Endothelial cell of umbilical vein (primary cell): ENCODE measurements around the gene CHERP. TPM values are rescaled to one million over a fixed set of nuclear protein-coding genes. Genes with fewer than 3 reads are reported as not detected.

ENCODE experiments used
- BruUV-seq: library from RNA; stranded (reverse); fragments of 400-500 nt; replicated peaks from 2 replicates; lab custom pipeline; 2021; lab: Mats Ljungman, UMichigan
- CTCF ChIA-PET: fragments of 300-600, 350-600 bp; sonication (Branson Sonifier 250); formaldehyde crosslinking; loops from one replicate; lab custom pipeline; 2021; ENCODE audit warnings: antibody characterized with exemption, inconsistent platforms; lab: Charles Lee
- POLR2A ChIA-PET: fragments of 300-600, 350-600 bp; sonication (Branson Sonifier 250); formaldehyde crosslinking; loops from one replicate; lab custom pipeline; 2021; ENCODE audit warnings: antibody characterized with exemption, inconsistent platforms; lab: Charles Lee
- DNase-seq: peaks from one replicate; pipeline ENCODE4 v3.0.0-alpha.2; 2011; ENCODE audit warnings: low read depth, low spot score
- FAIRE-seq: peaks from 2 replicates; lab custom pipeline; 2011; peaks lifted over from hg19 to GRCh38; lab: Jason Lieb, UNC
- H2AFZ ChIP-seq: 2 replicates; pipeline ENCODE4 v1.6.0; 2012; ENCODE audit warnings: low read depth, low read length, control low read depth, inconsistent platforms
- H3K27ac ChIP-seq: 2 replicates; pipeline ENCODE4 v1.5.1; 2011; ENCODE audit warnings: low read depth, mild to moderate bottlenecking, control low read depth, low read length, moderate library complexity; ENCODE audit not compliant: insufficient read depth
- H3K27me3 ChIP-seq, 2 experiments: 2 replicates each; pipeline versions ENCODE4 v1.6.0 to v1.6.1; 2011; ENCODE audit warnings: low read length in 2 of 2, mixed read lengths in 1 of 2; ENCODE audit not compliant: control insufficient read depth in 2 of 2, insufficient read depth in 2 of 2
- H3K36me3 ChIP-seq, 2 experiments: 2 replicates in 1 of 2; 3 replicates in 1 of 2; pipeline ENCODE4 v1.5.1; 2011; ENCODE audit warnings: low read length in 2 of 2, mild to moderate bottlenecking in 1 of 2, moderate library complexity in 1 of 2; ENCODE audit not compliant: control insufficient read depth in 2 of 2, insufficient read depth in 2 of 2; ENCODE audit errors: extremely low read depth in 1 of 2
- H3K4me1 ChIP-seq: 3 replicates; pipeline ENCODE4 v1.5.1; 2011; ENCODE audit warnings: mild to moderate bottlenecking, low read length; ENCODE audit not compliant: control insufficient read depth, insufficient read depth; ENCODE audit errors: extremely low read depth
- H3K4me2 ChIP-seq: 2 replicates; pipeline ENCODE4 v1.6.1; 2011; ENCODE audit warnings: low read length, control low read depth, mixed read lengths; ENCODE audit not compliant: insufficient read depth
- H3K4me3 ChIP-seq, 3 experiments: fragments of 200-600 bp in 1 of 3; sonication (generic), shearing (Covaris generic) in 1 of 3; replicated peaks in 1 of 3; 2 replicates each; pipeline ENCODE4 v1.5.1; 2011 to 2016; ENCODE audit warnings: control low read depth in 3 of 3, low read length in 3 of 3, mild to moderate bottlenecking in 2 of 3, inconsistent platforms in 1 of 3, low read depth in 1 of 3, moderate library complexity in 1 of 3; ENCODE audit not compliant: insufficient read depth in 1 of 3
- H3K79me2 ChIP-seq: 2 replicates; pipeline ENCODE4 v1.6.0; 2012; ENCODE audit warnings: low read length, inconsistent platforms; ENCODE audit not compliant: control insufficient read depth, insufficient read depth
- H3K9ac ChIP-seq: replicated peaks from 2 replicates; pipeline ENCODE3; 2011; ENCODE audit warnings: low read length, control low read depth; ENCODE audit not compliant: insufficient read depth; ENCODE audit errors: extremely low read depth
- H3K9me1 ChIP-seq: replicated peaks from 3 replicates; pipeline ENCODE4 v1.6.0; 2011; ENCODE audit warnings: mild to moderate bottlenecking, low read length; ENCODE audit not compliant: control insufficient read depth, insufficient read depth; ENCODE audit errors: extremely low read depth
- H3K9me3 ChIP-seq: replicated peaks from 2 replicates; pipeline ENCODE4 v1.5.1; 2012; ENCODE audit warnings: low read length, inconsistent platforms; ENCODE audit not compliant: control insufficient read depth, insufficient read depth
- H4K20me1 ChIP-seq: replicated peaks from 2 replicates; pipeline ENCODE3; 2011; ENCODE audit warnings: mild to moderate bottlenecking, low read length; ENCODE audit not compliant: control insufficient read depth, insufficient read depth; ENCODE audit errors: extremely low read depth
- EZH2 ChIP-seq: IDR thresholded peaks from 2 replicates; pipeline ENCODE4 v1.6.1; 2012; ENCODE audit warnings: borderline replicate concordance, low read depth, mild to moderate bottlenecking, moderate library complexity, low read length, inconsistent platforms; ENCODE audit not compliant: severe bottlenecking
- FOS ChIP-seq: IDR thresholded peaks from 2 replicates; pipeline ENCODE4 v1.6.1; 2011; ENCODE audit warnings: mild to moderate bottlenecking, low read length, moderate library complexity, borderline replicate concordance; ENCODE audit not compliant: insufficient read depth
- GATA2 ChIP-seq: IDR thresholded peaks from 2 replicates; pipeline ENCODE4 v1.7.0; 2011; ENCODE audit warnings: low read depth, mild to moderate bottlenecking, moderate library complexity, mixed read lengths, low read length; ENCODE audit not compliant: insufficient read length, insufficient read depth
- JUN ChIP-seq: IDR thresholded peaks from 2 replicates; pipeline ENCODE4 v1.6.1; 2011; ENCODE audit warnings: borderline replicate concordance, low read depth; ENCODE audit not compliant: insufficient read length, insufficient read depth
- MYC ChIP-seq: IDR thresholded peaks from one replicate; pipeline ENCODE4 v1.6.1; 2011; ENCODE audit warnings: mild to moderate bottlenecking, low read depth, low read length
- POLR2A ChIP-seq: IDR thresholded peaks from 2 replicates; pipeline ENCODE4 v1.6.1; 2012; ENCODE audit warnings: low read depth, mild to moderate bottlenecking, control low read depth, low read length
- POLR2AphosphoS5 ChIP-seq: IDR thresholded peaks from 2 replicates; pipeline ENCODE4 v1.6.1; 2012; ENCODE audit warnings: low read depth, mild to moderate bottlenecking, control low read depth, low read length, moderate library complexity; ENCODE audit not compliant: insufficient read depth
- dilution Hi-C: fragments of 300-500 bp; cut with MboI; formaldehyde crosslinking; loops from one replicate; pipeline ENCODE4 v1.15.0; 2019; ENCODE audit warnings: low sequenced_read_pairs; ENCODE audit not compliant: extremely low pct_ligation_motif_present
- intact Hi-C: fragments of 100-400 bp; cut with micrococcal nuclease; formaldehyde crosslinking; loops from one replicate; pipeline ENCODE4 v1.10.0; 2022
- polyA plus RNA-seq, 4 experiments: library from polyadenylated mRNA; depleted of rRNA in 3 of 4; stranded (reverse) in 3 of 4; unstranded in 1 of 4; fragments of >200 nt; gene quantifications; 2 replicates each; pipeline versions ENCODE4 v1.2.1 to v1.2.3, GENCODE V29; 2011 to 2012; ENCODE audit warnings: missing spikeins in 1 of 4
- total RNA-seq: library from RNA; stranded (reverse); gene quantifications from 2 replicates; pipeline ENCODE4 v1.2.3, GENCODE V29; 2021
- TF ChIP-seq, protein P1 (sequence below), 2 donors: IDR thresholded peaks; 1 replicate in 1 of 2; 2 replicates in 1 of 2; pipeline ENCODE4 v1.5.1; 2011; ENCODE audit warnings: low read length in 2 of 2, mild to moderate bottlenecking in 2 of 2, moderate library complexity in 2 of 2, control low read depth in 1 of 2, inconsistent platforms in 1 of 2, low read depth in 1 of 2; ENCODE audit not compliant: insufficient read depth in 1 of 2; ENCODE audit errors: extremely low read depth in 1 of 2
- TF ChIP-seq, protein P2 (sequence below): IDR thresholded peaks from 2 replicates; pipeline ENCODE4 v1.6.1; 2011; ENCODE audit not compliant: insufficient read depth, insufficient read length

CHERP gene
- total and polyA plus RNA-seq, 2 donors (not counting 3 experiments of a cell fraction or from before 2014, with no cell fraction given), result 8.9 to 53.9 TPM

DNA sequence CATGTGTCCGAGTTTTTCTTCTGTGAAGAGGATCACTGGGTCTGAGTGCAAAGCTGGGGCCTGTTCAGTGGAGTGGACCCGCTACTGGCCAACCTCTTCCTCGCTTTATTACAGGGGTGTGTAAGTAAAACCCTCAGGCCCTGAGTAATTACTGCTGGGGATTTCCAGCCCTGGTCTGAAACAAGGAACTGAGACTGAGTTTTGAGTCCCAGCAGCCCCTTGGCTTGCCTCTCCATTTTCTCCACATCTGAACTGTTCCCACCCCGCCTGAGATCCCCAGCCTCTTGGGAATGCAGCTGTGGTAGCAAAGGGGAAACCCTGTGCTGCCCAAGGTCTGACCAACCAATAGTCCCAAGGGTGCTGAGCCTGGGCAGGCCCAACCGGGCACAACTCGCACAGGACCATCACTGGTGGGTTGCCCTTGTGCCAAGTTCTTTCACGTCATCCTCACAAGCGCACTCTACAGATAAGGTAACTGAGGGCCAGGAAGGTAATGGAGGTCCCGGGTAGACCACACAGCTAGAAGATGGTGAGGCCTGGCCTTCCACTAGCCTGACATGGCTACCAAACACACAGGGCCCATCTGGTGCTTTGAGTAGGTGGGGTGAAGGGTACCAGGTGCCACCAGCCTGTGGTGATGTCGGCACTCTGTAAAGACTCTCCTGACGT lies 43.7 kb upstream of the CHERP start:
- BruUV-seq, result no TSS peak

More for the DNA sequence above, 43.7 kb upstream of the CHERP start:
- no peak for FAIRE-seq
- dilution Hi-C loops (no loop called here), intact Hi-C loops (loop anchor here (2.0 kb wide), 1 partner anchor 43 kb away; the partner anchor contains the start of gene MED26)
- H3K4me2 ChIP-seq, result no peak overlapping the region
- H3K9me1 ChIP-seq, result no peaks in the 10 kb centered on the region
- no peak for DNase-seq
- H3K4me1 ChIP-seq, result peaks cover 39% of the 10 kb centered on the region
- no peaks in the 10 kb centered on the region for H3K36me3 ChIP-seq
- H3K9me3 ChIP-seq, result no peaks in the 10 kb centered on the region
- no peak overlapping the region for H3K9ac ChIP-seq
- no peak overlapping the region for H3K27ac ChIP-seq
- H4K20me1 ChIP-seq, result no peaks in the 10 kb centered on the region
- peaks cover 81% of the 10 kb centered on the region for H3K79me2 ChIP-seq
- H2AFZ ChIP-seq, result no peak overlapping the region
- POLR2A ChIA-PET, result no interaction called here
- no peaks in the 10 kb centered on the region for H3K27me3 ChIP-seq
- H3K4me3 ChIP-seq, result no peak overlapping the region
- CTCF ChIA-PET, result interaction anchor here (2.4 kb wide), 1 partner anchor 8 kb away, joined by 10 read pairs; no protein-coding TSS in a partner anchor
- TF ChIP-seq MYC (no peak), GATA2 (no peak), JUN (no peak), FOS (no peak), POLR2AphosphoS5 (no peak), EZH2 (no peak), POLR2A (no peak)
- TF ChIP-seq, protein P1, sequence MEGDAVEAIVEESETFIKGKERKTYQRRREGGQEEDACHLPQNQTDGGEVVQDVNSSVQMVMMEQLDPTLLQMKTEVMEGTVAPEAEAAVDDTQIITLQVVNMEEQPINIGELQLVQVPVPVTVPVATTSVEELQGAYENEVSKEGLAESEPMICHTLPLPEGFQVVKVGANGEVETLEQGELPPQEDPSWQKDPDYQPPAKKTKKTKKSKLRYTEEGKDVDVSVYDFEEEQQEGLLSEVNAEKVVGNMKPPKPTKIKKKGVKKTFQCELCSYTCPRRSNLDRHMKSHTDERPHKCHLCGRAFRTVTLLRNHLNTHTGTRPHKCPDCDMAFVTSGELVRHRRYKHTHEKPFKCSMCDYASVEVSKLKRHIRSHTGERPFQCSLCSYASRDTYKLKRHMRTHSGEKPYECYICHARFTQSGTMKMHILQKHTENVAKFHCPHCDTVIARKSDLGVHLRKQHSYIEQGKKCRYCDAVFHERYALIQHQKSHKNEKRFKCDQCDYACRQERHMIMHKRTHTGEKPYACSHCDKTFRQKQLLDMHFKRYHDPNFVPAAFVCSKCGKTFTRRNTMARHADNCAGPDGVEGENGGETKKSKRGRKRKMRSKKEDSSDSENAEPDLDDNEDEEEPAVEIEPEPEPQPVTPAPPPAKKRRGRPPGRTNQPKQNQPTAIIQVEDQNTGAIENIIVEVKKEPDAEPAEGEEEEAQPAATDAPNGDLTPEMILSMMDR (IDR thresholded peaks at IDR 0.05; ENCODE audit: extremely low read depth in 1 of 2, insufficient read depth in 1 of 2, low read depth in 1 of 2, low read length in 2 of 2), result no peak
- TF ChIP-seq, protein P2, sequence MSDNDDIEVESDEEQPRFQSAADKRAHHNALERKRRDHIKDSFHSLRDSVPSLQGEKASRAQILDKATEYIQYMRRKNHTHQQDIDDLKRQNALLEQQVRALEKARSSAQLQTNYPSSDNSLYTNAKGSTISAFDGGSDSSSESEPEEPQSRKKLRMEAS, result no peak
